A204.1 (cell line): Measurements from ENCODE around the gene MNX1.

Experiments
- FAIRE-seq: peaks from 2 replicates; lab custom pipeline; 2012; peaks lifted over from hg19 to GRCh38; lab: Jason Lieb, UNC

Gene MNX1

GRCh38 chr7:157014635-157015555, 4.4 kb upstream of the MNX1 start:
- FAIRE-seq, result no peak

GRCh38 chr7:157013602-157014549, 3.4 kb upstream of the MNX1 start:
- FAIRE-seq, result no peak

- no peak for FAIRE-seq
Measured at GRCh38 chr7:157013101-157013500, 2.6 kb upstream of the MNX1 start.

- no peak for FAIRE-seq
Measured at GRCh38 chr7:157012113-157012547, 1.7 kb upstream of the MNX1 start.

- no peak for FAIRE-seq
Measured at GRCh38 chr7:157011333-157012112, 1.1 kb upstream of the MNX1 start.

GRCh38 chr7:157009778-157010587, 480 bp downstream of the MNX1 start:
- FAIRE-seq, result no peak

GRCh38 chr7:157009170-157009777, 1.2 kb downstream of the MNX1 start:
- no peak for FAIRE-seq

GRCh38 chr7:157008206-157009169, 2.0 kb downstream of the MNX1 start:
- no peak for FAIRE-seq

GRCh38 chr7:157007470-157008066, 2.9 kb downstream of the MNX1 start:
- FAIRE-seq, result no peak

- FAIRE-seq, result no peak
Measured at GRCh38 chr7:157006829-157007469, 3.5 kb downstream of the MNX1 start.

GRCh38 chr7:157006205-157006747, 4.2 kb downstream of the MNX1 start:
- FAIRE-seq, result no peak

GRCh38 chr7:157005456-157006204, 4.8 kb downstream of the MNX1 start:
- no peak for FAIRE-seq

GRCh38 chr7:157004521-157005455, 5.7 kb downstream of the MNX1 start:
- no peak for FAIRE-seq

- FAIRE-seq, result no peak
Measured at GRCh38 chr7:157003756-157004520, 6.5 kb downstream of the MNX1 start.

GRCh38 chr7:157003445-157003755, 7.1 kb downstream of the MNX1 start:
- FAIRE-seq, result no peak
